ENCODE data around the gene TBC1D26. TPM values are rescaled to one million over a fixed set of nuclear protein-coding genes. Genes with fewer than 3 reads are reported as not detected.

The TBC1D26 gene
- total RNA-seq, 6 experiments from 2014 or later: not detected

DNA sequence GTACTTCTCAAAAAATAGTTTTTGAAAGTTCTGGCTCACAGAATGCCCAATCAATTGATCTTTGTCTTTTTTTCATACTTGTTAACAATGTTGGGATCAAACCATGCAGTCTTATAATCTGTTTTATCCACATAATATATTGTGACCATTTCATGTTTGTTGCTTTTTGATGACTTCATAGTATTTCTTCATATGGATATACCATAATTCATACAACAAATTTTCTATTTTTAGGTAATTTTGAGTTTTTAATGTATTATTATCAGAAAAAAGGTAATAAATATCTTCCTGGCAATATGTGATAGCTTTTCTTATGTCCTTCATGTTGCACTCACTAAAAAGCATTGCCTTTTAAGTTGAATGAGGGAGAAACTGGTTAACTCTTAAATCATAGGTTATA is 44.8 kb downstream of the TBC1D26 start:
- Mint-ChIP-seq H3K36me3 (ENCODE audit: low read depth) (peaks cover 14% of the 10 kb centered on the region), H3K4me1 (ENCODE audit: low read depth) (no peaks in the 10 kb centered on the region), H3K27me3 (ENCODE audit: insufficient read depth) (peaks cover 8% of the 10 kb centered on the region), H3K9me3 (peaks cover 15% of the 10 kb centered on the region), H3K4me3 (no peak overlapping the region), H3K27ac (no peak overlapping the region)
- TF ChIP-seq CTCF (IDR thresholded peaks at IDR 0.05): no peak
- no peak for DNase-seq

DNA sequence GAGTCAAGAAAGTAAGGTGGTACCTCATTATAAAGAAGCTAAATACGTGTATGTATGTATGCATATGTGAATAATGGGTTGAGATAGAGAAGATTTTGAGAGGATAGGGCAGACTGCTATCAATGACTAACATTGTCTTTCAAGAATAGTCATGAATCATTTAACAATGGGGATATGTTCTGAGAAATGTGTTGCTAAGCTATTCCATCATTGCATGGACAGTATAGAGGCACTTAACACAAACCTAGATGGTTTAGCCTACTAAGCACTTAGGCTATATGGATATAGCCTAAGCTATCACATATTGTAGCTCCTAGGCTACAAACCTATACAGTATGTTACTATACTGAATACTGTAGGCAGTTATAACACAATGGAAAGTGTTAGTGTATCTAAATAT is 45.2 kb downstream of the TBC1D26 start:
- H3K27me3 Mint-ChIP-seq (ENCODE audit: insufficient read depth): peaks cover 8% of the 10 kb centered on the region
- TF ChIP-seq CTCF (IDR thresholded peaks at IDR 0.05): no peak
- H3K4me1 Mint-ChIP-seq (ENCODE audit: low read depth): no peaks in the 10 kb centered on the region
- H3K27ac Mint-ChIP-seq: no peak overlapping the region
- DNase-seq: no peak
- H3K9me3 Mint-ChIP-seq: peaks cover 15% of the 10 kb centered on the region
- no peak overlapping the region for H3K4me3 Mint-ChIP-seq
- H3K36me3 Mint-ChIP-seq (ENCODE audit: low read depth): peaks cover 14% of the 10 kb centered on the region

GRCh38 chr17:15777717-15778116 is 45.6 kb downstream of the TBC1D26 start:
- peaks cover 15% of the 10 kb centered on the region for H3K9me3 Mint-ChIP-seq
- H3K4me3 Mint-ChIP-seq: no peak overlapping the region
- no peaks in the 10 kb centered on the region for H3K4me1 Mint-ChIP-seq (ENCODE audit: low read depth)
- no peak overlapping the region for H3K27ac Mint-ChIP-seq
- peaks cover 14% of the 10 kb centered on the region for H3K36me3 Mint-ChIP-seq (ENCODE audit: low read depth)
- peaks cover 8% of the 10 kb centered on the region for H3K27me3 Mint-ChIP-seq (ENCODE audit: insufficient read depth)
- DNase-seq: no peak
- TF ChIP-seq CTCF (IDR thresholded peaks at IDR 0.05): no peak

DNA sequence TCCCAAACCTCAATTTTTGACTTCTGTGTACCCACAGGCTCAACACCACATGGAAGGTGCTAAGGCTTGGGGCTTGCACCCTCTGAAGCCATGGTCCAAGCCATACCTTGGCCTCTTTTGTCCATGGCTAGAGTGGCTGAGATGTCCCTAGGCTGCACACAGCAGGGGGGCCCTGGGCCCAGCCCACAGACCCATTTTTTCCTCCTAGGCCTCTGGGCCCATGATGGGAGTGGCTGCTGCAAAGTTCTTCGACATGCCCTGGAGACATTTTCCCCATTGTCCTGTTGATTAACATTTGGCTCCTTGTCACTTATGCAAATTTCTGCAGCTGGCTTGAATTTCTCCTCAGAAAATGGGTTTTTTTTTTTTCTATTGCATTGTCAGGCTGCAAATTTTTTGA is 47.0 kb downstream of the TBC1D26 start:
- Mint-ChIP-seq H3K9me3 (peaks cover 15% of the 10 kb centered on the region), H3K27me3 (ENCODE audit: insufficient read depth) (peaks cover 18% of the 10 kb centered on the region), H3K4me1 (ENCODE audit: low read depth) (no peaks in the 10 kb centered on the region), H3K4me3 (no peak overlapping the region), H3K27ac (no peak overlapping the region), H3K36me3 (ENCODE audit: low read depth) (peaks cover 14% of the 10 kb centered on the region)
- DNase-seq: no peak
- no peak for TF ChIP-seq CTCF (IDR thresholded peaks at IDR 0.05)

- peaks cover 14% of the 10 kb centered on the region for H3K36me3 Mint-ChIP-seq (ENCODE audit: low read depth)
- no peak for DNase-seq
- no peak overlapping the region for H3K27ac Mint-ChIP-seq
- no peaks in the 10 kb centered on the region for H3K4me1 Mint-ChIP-seq (ENCODE audit: low read depth)
- no peak for TF ChIP-seq CTCF (IDR thresholded peaks at IDR 0.05)
- peaks cover 15% of the 10 kb centered on the region for H3K9me3 Mint-ChIP-seq
- no peak overlapping the region for H3K4me3 Mint-ChIP-seq
- peaks cover 22% of the 10 kb centered on the region for H3K27me3 Mint-ChIP-seq (ENCODE audit: insufficient read depth)
Measured at GRCh38 chr17:15780188-15780587, 48.1 kb downstream of the TBC1D26 start.

DNA sequence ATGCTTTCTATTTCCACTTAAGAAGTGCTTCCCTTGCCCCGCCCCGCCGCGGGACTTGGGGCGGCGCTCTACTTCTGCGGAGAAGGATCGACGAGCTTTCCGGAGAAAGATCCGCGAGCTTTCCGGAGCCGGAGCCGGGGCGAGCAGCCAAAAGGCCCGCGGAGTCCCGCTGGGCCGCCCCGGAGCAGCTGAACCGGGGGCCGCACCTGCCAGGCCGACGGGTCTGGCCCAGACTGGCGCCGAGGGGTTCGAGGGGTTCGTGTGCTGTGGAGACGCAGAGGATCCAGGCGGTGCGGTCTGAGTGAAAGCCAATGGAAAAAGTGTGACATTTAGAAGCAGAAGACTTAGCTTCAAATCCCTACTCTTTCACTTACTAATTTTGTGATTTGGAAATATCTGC is 50.8 kb downstream of the TBC1D26 start:
- no peak for TF ChIP-seq CTCF (IDR thresholded peaks at IDR 0.05)
- Mint-ChIP-seq H3K9me3 (peaks cover 10% of the 10 kb centered on the region), H3K4me3 (no peak overlapping the region), H3K27ac (no peak overlapping the region), H3K4me1 (ENCODE audit: low read depth) (no peaks in the 10 kb centered on the region), H3K27me3 (ENCODE audit: insufficient read depth) (peaks cover 20% of the 10 kb centered on the region), H3K36me3 (ENCODE audit: low read depth) (peaks cover 9% of the 10 kb centered on the region)
- DNase-seq: no peak
